Measurements from ENCODE around the gene CDC7. TPM values are rescaled to one million over a fixed set of nuclear protein-coding genes. Genes with fewer than 3 reads are reported as not detected.

Gene CDC7
- total RNA-seq, 4 donors from 2014 or later = 0.71 to 2.8 (median 1.1) TPM

DNA sequence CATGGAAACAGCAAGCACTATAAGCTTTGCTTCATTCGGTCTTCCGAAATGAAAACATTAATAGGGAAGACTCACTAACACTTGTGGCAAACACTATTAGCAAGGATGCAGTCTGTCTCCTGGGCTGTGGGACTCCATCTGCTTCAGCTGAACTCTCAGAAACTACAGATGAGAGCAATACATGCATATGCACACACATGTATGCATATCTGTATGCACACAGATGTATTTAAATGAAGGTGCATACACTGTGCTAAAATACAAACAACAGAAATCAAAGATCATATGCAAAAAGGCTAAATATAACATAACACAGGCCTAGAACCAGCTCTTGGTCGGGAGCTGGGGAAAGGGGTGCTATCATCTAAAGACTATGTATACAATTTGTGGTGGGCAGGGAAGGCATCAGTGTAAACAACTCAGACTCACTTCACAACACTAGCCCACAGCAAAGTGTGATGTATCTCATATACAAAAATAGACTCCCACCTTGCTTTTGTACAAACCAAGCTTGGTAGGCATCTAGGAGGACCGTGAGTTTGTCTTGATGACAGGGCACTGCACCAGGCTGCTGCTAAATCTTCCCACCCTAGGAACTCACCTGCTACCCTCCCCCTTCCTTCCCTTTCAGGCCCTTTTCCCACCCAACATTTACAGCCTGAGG lies 32.8 kb downstream of the CDC7 start:
- H3K27me3 ChIP-seq = no peaks in the 10 kb centered on the region
- no peak overlapping the region for H3K4me3 ChIP-seq
- H3K9me3 ChIP-seq = no peaks in the 10 kb centered on the region
- intact Hi-C loops (cut with DNase I) = no loop called here
- TF ChIP-seq, protein P1, sequence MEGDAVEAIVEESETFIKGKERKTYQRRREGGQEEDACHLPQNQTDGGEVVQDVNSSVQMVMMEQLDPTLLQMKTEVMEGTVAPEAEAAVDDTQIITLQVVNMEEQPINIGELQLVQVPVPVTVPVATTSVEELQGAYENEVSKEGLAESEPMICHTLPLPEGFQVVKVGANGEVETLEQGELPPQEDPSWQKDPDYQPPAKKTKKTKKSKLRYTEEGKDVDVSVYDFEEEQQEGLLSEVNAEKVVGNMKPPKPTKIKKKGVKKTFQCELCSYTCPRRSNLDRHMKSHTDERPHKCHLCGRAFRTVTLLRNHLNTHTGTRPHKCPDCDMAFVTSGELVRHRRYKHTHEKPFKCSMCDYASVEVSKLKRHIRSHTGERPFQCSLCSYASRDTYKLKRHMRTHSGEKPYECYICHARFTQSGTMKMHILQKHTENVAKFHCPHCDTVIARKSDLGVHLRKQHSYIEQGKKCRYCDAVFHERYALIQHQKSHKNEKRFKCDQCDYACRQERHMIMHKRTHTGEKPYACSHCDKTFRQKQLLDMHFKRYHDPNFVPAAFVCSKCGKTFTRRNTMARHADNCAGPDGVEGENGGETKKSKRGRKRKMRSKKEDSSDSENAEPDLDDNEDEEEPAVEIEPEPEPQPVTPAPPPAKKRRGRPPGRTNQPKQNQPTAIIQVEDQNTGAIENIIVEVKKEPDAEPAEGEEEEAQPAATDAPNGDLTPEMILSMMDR (IDR thresholded peaks at IDR 0.05) = no peak
- TF ChIP-seq POLR2AphosphoS5 (IDR thresholded peaks at IDR 0.05) (no peak), EP300 (IDR thresholded peaks at IDR 0.05) (no peak), POLR2A (IDR thresholded peaks at IDR 0.05; ENCODE audit: low read depth) (no peak)
- peaks cover 16 to 23% (median 20%) of the 10 kb centered on the region in 4 donors for H3K4me1 ChIP-seq
- H3K36me3 ChIP-seq = no peaks in the 10 kb centered on the region
- no peak for DNase-seq (ENCODE audit: extremely low spot score)
- WGBS = 92% methylated on average over 4 of the region's 4 CpGs
- no peak overlapping the region for H3K27ac ChIP-seq (replicated peaks in 1 of 4)

DNA sequence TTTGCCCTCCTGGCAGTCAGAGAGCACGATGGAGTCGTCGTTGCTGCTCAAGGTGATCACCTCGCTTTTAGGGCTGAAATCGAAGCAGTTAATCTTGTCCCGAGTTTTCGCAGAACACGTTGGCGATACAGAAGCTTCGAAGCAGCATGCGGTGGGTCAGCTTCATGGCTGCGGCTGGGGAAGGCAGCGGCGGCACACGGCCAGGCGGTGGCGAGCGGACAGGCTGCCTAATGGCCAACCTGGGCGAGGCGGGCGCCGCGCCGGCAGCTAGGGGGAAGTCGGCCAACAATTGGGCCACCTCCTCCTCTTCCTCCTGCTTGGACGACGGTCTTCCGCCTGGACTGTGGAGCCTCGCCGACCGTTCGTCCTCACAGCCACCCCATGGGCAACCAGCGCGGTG lies 34.8 kb downstream of the CDC7 start:
- TF ChIP-seq, protein P1 (IDR thresholded peaks at IDR 0.05) = no peak
- TF ChIP-seq POLR2A (IDR thresholded peaks at IDR 0.05; ENCODE audit: low read depth) = no peak
- no peak for TF ChIP-seq EP300 (IDR thresholded peaks at IDR 0.05)
- no peak for TF ChIP-seq POLR2AphosphoS5 (IDR thresholded peaks at IDR 0.05)
- intact Hi-C loops (cut with DNase I) = no loop called here
- Histone ChIP-seq H3K4me3 (no peak overlapping the region), H3K27ac (replicated peaks in 1 of 4) (no peak overlapping the region), H3K4me1 (peaks cover 16 to 40% (median 28%) of the 10 kb centered on the region in 4 donors), H3K9me3 (no peaks in the 10 kb centered on the region), H3K36me3 (no peaks in the 10 kb centered on the region), H3K27me3 (no peaks in the 10 kb centered on the region)
- 94% methylated on average over 28 of the region's 34 CpGs for WGBS
- DNase-seq (ENCODE audit: extremely low spot score) = no peak

DNA sequence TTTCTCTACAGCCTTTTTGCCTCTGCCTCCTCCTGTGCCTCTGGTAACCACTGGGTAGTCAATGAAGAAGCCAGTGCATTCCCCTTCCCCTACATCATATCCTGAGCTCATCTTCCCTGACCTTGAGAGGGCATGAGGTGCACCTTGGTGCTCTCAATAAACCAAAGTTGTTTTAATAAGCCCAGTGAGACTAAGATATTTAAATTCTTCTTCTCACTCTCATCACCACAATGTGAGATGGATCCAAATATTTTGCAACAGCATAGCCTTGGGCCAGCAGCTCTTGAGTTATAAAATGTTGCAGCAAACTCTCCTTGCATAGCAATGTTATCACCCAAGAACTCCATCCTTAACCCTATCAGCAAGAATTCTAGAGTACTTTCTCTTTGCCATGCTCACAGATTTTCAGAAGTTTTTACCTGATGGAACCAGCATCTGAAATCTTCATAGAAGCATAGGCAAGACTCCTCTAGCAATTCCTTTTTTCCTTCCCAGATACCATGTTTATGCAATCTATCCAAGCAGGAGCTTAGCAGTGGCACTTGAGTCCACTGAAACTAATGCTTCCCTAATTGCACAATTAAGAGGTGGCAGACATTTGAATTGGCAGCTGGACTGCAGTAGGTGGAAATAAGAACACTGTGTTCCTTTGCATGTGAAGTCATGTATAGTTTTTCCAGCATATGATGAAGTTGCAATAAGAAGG lies 36.8 kb downstream of the CDC7 start:
- DNase-seq (ENCODE audit: extremely low spot score) = no peak
- Histone ChIP-seq H3K4me1 (peaks cover 16 to 40% (median 30%) of the 10 kb centered on the region in 4 donors), H3K4me3 (no peak overlapping the region), H3K27me3 (no peaks in the 10 kb centered on the region), H3K36me3 (no peaks in the 10 kb centered on the region), H3K27ac (replicated peaks in 1 of 4) (peak overlapping the region; percentile 77 to 84 (median 82)), H3K9me3 (no peaks in the 10 kb centered on the region)
- TF ChIP-seq POLR2AphosphoS5 (IDR thresholded peaks at IDR 0.05) = peak; percentile 66 to 86
- TF ChIP-seq POLR2A (IDR thresholded peaks at IDR 0.05; ENCODE audit: low read depth) = no peak
- TF ChIP-seq, protein P1 (IDR thresholded peaks at IDR 0.05) = no peak
- TF ChIP-seq EP300 (IDR thresholded peaks at IDR 0.05) = peak; percentile 93
- intact Hi-C loops (cut with DNase I) = no loop called here

DNA sequence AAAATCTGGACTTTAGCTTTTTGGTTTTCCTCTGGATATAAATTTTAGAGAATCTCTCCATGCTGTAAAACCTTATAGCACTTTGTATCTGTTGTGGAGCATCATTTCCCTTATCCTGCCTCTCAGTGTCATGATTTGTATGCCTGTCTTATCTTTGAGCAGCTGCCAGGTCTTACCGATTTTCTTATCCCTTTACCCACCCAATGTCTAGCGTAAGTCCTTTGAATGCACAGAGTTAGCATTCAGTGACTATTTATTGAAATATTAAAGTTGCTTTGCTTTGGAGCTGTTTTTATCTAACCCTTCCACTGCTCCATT lies 37.3 kb downstream of the CDC7 start:
- Histone ChIP-seq H3K4me1 (peaks cover 16 to 40% (median 30%) of the 10 kb centered on the region in 4 donors), H3K4me3 (no peak overlapping the region), H3K9me3 (no peaks in the 10 kb centered on the region), H3K27me3 (no peaks in the 10 kb centered on the region), H3K36me3 (no peaks in the 10 kb centered on the region), H3K27ac (replicated peaks in 1 of 4) (peak overlapping the region; percentile 77 to 84 (median 82))
- 48% methylated on average over 2 of the region's 2 CpGs for WGBS
- intact Hi-C loops (cut with DNase I) = no loop called here
- no peak for DNase-seq (ENCODE audit: extremely low spot score)
- no peak for TF ChIP-seq EP300 (IDR thresholded peaks at IDR 0.05)
- TF ChIP-seq, protein P1 (IDR thresholded peaks at IDR 0.05) = no peak
- TF ChIP-seq POLR2A (IDR thresholded peaks at IDR 0.05; ENCODE audit: low read depth) = no peak
- TF ChIP-seq POLR2AphosphoS5 (IDR thresholded peaks at IDR 0.05) = no peak

Measured in esophagus muscularis mucosa (tissue), 4 donors.